GM18858 (cell line): ENCODE data around the gene MYL12B.

Experiments used
- ATAC-seq: cut with Tn5 transposase; IDR thresholded peaks from one replicate; pipeline ENCODE4 v1.9.1; 2021; ENCODE audit not compliant: unreplicated experiment

Gene MYL12B

DNA sequence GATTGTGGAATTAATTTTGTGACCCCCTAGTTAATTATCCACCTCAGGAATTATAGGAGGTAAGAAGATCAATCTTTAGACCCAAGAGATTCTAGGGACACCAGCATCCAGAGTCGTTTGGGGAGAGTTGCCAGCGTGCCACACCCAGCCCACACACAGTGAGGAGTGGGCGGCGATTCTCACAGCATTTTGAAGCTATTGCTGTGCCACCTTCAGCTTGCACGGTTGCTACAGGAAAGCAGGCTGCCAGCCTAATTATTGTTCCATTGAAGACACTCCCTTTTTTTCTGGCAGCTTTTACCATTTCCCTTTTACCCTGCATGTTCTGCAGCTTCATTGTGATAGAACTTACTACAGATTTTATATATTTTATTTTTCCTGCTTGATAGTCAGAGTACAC lies 27.5 kb upstream of the MYL12B start:
- ATAC-seq, result no peak

DNA sequence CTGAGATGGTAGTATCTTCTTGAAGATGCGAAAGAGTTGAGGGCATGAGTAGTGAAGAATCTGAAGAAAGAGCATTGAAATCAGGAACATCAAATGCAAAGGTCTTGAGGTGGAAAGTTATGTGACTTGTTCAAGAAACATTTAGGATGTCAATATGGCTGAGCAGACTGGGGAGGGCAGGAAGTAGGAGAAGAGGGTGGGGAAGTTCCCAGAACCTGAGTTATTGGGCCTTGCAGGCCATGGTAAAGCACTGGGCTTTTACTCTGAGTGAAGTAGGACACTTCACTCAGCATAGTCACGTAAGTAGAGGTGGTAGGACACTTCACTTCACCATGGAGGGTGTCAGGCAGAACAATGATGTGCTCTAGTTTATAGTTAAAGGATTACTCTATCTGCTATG lies 26.1 kb upstream of the MYL12B start:
- no peak for ATAC-seq

DNA sequence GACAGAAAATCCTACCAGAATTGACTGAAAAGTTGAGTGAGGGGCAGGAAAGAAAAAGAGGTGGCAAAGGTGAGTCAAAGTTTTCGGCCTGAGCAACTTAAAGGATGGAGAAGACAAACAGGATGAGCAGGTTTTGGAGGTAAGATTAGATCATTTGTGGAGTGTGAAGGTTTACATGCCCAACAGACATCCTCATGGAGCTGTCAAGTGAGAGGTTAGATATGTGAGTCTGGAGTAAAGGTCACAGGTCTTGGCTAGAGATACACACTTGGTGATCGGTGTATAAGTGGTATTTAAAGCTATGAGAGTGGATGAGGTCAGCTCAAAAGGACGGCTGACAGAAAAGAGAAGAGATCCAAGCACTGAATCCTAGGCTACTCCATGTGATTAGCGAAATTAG lies 25.5 kb upstream of the MYL12B start:
- no peak for ATAC-seq

DNA sequence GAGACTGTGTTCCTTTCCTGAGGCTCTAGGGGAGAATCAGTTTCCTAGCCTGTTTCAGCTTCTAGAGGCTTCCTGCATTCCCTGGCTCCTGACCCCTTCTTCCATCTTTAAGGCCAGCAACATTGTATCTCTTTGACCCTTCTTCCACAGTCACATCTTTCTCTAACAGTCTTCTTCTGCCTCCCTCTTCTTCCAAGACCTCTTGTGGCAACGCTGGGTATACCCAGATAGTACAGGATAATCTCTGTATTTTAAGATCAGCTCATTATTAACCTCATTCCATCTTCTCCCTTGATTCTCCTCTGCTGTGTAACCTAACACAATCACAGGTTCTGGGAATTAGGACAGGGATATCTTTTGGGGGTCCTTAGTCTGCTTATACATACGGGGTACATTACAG lies 23.2 kb upstream of the MYL12B start:
- ATAC-seq, result no peak

DNA sequence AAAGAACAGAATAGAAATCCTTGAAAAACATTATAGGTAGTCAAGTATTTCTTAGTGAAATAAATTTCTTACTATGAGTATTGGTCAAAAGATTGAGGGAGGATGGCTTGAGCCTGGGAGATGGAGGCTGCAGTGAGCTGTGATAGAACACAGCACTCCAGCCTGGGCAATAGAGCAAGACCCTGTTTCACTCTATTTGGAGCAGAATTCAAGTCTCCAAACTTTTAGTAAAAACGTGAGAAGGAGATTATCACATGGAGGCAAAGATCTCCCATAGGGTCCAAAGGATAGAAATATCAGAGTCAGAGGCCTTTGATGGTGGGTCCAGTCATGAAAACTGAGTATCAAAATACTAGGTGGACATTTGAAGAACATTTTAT lies 16.8 kb upstream of the MYL12B start:
- no peak for ATAC-seq

DNA sequence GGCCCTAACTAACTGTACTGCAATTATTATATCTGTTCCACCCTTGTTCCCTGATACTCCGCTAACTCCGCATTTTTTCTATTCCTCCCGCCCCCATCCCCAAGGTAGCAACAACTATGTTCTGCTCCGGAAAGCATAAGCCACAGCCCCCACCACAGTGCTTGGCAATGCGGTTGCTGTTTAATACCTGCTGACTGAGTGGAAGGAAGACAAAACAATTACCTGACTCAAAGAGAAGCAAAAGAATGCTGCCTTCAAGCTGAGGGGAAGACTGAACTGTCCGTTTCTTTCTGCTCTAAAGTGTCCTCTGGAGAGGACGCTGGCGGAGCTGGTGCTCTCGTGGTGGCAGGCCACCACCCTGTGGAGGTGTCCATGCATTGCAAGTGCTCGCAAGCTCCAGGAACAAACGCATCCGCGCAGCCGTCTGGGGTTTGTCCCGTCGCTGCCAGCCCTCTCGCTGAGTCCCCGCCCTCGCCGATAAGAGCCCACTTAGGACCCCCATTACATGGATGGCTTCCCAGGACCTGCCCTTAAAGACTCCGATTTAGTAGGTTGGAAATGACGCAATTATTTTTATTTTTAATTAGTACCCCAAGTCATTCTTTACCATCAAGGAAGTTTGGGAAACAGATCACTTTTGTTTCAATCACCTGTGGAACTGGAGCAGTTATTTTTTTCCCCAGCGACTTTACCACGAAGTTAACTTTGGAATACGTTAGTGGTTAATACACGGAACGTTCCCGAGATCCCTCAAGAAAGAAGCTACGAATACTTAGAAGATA lies 15.9 kb upstream of the MYL12B start:
- ATAC-seq, result peak; percentile 48

DNA sequence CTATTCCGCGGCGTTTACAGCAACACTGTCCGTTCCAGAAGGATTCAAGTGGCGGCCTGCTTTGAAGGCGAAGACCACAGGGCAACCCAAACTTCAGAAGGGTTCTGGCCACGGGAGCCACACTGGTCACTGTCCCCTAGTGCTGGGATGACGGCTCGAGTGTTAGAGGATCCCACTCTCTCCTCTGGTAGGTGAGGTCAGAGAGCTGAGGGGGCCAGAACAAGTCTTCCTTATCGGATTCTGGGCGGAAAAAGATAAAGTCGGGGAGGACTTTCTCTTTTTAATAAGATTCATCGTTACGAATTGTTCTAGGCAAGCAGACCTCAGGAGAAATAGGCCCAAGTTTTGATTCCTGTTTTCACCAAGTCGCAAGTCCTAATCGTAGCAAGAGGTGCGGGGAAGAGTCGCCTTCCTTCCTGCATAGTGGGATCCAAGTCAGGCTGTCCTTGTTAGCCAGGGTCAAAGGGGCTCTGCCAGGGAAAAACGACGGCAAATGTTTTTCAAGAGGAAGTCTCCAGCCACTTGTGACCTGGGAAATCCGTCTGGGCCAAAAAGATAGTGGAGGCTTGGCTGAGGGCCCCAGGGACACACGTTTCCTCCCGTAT lies 15.2 kb upstream of the MYL12B start:
- ATAC-seq, result no peak

DNA sequence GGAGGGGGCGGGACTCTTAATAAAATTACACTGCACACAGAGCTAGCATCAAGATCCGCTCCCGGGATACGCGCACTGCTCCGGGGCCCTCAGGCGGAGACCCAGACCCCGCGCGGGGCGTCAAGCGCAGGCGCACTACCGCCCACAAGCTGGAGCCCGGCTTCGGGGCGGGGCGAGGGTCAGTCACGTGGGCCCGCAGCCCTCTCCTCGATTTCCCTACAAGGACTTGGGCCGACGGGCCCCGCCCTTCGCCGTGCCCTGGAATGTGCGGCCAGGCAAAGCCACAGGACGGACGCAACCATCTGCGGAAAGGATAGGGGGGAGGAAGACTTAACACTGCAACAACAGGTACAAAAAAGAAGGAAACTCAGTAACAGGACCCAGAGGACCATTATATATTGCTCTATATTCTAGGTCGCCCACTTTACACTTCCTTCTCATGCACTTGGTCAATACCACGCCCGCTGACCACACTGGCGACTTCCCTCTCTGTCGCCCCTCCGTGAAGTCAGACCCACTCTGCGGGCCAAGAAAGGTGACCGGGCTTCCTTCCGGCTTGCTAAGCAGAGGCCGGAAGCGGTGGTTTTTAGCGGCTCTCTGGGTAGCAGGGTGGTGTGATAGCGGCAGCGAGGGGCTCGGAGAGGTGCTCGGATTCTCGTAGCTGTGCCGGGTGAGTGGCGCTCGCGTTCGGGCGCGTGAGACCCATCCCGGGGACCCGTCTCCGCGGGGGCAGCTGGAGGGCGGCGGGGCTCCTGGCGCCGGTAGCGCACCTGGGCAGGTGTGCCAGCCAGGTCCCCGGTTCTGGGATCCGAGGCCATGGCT lies 14.5 kb upstream of the MYL12B start, which contains the start of gene MYL12A:
Gene MYL12A, plus strand, starts transcription at position 562 of the 822 bp plus-strand sequence. CDS start 5,447 bp downstream, outside the sequence.
- peak; percentile 69 for ATAC-seq

DNA sequence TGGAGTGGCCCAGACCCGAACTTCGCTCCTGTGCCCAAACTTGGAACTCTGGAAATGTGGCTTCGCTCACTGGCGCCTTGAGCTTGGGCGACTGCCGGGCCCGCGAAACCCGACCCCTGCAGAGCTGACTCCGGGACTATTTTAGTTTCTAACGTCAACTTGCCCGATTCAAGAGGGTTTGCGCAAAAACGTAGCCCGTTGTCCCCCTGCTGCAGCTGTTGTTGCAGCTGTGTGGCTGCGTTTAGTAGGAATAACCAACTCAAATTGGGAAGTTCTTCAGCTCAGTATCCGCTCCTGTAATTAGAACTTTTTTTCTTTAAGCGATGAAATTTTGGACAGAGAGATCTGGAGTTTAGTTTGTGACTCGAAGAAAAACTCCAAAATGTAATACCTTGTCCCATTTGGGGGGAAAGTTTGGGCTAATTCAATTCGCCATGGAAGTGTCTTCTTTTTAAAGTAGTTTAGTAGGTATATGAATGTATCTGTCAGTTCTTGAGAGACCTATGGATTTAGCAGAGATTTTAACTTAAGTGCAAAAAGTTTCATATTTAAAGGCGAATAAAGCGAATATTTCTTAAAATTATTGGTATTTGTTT lies 13.8 kb upstream of the MYL12B start:
- no peak for ATAC-seq

DNA sequence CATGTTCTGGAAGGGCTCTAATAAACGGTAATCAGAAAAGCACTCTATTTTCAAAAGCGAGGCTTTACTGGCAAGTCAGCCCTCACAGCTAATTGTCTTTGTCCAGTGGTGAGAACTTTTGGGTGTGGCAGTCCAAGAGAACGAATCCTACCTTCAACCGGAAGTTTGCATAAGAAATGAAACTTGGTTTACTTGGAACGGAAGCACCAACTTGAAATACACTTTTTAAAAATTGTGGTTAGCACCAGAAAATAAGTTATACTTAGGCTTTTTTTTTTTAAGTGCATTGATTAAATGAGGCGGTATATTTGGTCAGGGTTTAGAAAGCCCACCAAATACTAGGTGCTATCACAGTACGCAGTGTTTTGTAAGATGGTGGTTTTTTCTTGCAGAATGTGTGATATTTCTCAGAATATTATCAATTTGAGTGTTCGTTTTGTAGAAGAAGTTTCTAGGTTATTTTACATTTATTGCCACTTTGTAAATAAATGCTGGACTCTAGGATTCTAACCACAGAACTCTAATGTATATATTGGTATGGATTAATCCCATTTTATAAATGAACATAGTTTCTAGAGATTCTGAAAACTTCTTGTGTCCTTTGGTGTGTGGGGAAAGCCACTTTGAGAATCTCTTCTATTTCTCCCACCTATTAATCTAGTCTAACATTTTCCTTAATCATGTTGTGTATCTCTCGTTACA lies 13.1 kb upstream of the MYL12B start:
- ATAC-seq, result no peak

DNA sequence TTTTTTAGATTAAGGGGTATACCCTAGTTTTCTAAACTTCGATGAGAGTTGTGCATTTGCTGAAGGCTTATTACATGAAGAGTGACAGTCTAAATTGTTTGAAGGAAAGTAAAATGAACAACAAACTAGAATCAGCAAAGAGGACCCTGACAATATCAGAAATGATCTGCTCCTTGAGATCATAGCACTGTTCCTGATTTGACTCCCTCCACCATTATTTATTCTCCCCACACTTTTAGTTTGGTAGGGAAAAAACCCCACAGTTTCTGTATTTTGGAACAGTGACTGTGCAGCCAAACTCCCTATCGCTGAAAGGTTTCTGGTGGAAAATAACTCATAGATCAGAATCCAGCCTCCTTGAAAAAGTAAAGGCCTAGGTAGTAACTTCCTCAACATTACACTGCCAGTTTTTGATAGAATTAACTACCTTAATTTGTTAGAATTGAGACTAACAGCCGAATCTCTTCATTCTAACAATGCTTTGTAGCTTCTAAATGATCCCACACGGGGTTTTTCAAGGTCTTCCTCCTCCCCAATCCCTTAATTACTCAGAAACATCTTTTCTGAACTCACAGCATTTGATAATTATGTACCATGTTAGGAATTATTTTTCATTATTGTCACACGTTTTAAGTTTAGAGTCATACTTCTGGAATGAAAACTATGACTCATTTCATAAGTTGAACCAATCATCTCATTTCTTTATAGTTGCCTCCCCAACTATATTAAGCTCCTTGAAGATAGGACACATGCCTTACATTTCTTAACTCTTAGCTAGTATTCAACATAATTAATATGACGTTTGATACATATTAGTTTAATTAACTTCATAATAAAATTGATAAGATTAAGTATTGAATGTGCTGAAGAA lies 11.5 kb upstream of the MYL12B start:
- ATAC-seq, result no peak

DNA sequence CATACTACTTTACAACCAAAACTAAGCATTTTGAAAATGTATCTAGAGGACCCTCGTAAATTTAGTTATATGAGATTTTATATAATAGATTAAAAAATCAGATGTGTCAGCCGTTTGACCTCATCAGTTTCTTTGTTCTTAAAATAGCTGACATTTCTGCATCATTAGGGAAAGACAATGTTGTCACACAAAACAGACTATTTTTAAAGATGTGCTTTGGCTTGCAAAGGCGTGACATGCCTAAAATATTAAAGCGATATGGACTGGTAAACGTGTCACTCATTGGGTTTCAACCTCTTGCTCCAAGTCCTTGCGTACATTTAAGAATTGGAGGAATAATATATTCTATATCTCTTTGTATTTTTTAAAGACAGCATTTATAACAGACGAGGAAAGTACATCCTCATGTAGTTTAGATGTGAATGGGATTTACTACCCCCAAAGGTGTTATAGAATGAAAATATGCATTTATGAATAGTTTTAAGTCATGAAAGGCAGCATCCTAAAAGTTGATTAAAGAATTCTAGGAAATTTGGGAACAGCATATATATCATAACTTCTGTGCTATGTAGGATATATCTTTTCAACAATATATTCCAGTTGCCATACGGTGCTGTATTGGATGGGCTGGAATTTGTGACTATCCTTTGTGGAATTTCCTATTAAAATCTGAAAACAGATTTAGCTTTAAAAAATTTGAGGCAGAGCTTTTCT lies 10.5 kb upstream of the MYL12B start:
- no peak for ATAC-seq

DNA sequence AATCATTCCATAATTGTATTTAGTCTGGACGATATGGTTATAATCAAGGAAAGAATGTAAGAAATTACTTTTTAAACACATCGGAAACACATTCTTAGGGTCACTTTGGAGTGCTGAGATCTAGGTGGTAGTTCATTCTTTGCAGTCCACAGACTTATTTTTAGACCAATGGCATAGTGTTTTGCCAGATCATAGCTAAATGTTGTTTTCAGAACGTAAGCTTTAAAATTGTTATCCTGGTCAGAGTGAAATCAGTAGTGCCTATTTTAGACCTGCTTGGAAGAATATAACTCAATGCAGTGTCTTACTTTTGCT lies 10.0 kb upstream of the MYL12B start:
- ATAC-seq, result no peak

DNA sequence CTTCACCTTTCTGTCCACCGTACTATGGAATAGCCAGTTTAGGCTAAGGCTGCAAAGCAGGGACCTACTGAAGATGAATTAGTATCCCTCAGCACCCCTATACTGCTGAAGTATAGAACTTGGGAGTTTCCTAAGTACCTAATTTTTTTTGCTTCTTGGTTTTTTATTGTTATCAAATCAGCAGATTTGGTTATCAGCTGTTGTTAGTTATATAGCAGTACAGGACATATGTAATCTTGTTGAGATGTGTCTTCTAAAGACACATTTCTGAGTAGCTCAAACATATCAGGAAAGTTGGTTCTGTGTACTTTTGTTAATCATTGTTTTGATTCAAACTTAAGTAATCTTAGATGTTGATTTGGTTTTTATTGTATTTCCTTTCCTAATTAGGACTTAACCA lies 9.1 kb upstream of the MYL12B start:
- ATAC-seq, result no peak

DNA sequence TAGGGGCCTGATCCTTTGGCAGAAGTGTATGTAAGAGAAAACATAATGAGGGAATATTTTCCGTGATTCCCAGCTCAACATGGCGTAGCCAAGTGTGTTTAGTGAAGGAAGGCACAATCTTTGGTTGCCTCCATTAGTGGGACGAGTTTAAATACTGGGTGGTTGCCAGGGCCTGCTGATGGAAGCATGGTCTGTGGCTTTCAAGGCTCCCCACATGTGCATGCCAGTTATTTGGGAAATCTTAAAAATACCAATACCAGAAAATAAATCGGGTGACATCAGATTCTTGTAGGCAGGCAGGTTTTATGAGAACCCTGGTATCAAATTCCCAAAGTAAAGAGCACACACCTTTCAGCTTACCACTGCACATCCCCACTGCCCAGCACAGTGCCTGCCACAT lies 7.2 kb upstream of the MYL12B start:
- no peak for ATAC-seq

DNA sequence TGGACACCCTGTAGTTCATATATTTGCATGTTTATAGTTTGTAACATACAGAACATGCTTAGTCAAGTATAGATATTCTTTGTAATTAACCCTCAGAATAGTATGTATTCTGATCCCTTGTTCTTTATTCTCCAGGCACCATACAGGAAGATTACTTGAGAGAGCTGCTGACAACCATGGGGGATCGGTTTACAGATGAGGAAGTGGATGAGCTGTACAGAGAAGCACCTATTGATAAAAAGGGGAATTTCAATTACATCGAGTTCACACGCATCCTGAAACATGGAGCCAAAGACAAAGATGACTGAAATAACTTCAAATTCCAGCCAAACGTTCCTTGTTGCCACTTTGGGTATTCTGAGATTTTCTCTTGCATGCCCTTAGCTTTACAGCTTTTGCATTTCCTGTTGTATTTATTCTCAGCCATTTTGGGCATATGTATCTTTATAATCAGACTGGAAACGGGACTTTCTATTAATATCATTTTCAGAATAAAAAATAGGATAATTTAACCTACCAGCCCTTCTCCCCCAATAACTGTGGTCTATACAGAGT lies 6.2 kb upstream of the MYL12B start:
- no peak for ATAC-seq

DNA sequence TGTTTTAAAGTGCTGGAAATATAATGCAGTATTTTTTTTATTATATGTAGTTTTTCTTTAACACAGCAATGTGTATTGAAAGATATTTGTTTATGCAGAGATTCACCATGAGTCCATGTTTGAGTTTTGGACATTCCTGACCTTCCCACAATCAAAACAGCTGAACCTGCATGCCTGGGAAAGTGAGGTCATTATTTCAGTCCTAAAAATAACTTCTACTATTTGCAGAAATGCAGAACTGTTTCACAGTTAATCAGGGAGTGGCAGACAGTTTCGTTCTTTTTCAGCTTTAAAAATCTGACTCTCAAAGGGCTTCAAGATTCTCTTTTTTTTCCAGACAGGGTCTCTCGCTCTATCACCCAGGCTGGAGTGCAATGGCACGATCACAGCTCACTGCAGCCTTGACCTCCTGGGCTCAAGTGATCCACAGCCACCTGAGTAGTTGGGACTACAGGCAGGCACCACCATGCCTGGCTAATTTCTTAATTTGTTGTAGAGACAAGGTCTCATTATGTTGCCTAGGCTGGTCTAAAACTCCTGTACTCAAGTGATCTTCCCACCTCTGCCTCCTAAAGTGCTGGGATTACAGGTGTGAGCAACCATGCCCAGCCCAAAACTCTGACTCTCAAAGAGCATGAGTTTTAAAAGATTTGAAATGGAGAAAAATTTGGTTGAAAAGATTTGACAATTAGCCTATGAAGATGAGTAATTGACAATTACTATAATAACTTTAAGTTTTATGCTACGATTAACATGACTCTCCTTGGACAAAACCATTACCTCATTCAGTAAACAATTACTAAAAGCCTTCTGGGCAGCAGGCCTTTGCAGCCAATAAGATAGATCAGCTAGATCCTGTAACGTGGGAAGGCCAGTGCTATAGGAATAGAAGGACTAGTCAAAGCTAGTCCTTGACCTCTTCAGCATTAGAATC lies 5.0 kb upstream of the MYL12B start:
- ATAC-seq, result peak; percentile 36

DNA sequence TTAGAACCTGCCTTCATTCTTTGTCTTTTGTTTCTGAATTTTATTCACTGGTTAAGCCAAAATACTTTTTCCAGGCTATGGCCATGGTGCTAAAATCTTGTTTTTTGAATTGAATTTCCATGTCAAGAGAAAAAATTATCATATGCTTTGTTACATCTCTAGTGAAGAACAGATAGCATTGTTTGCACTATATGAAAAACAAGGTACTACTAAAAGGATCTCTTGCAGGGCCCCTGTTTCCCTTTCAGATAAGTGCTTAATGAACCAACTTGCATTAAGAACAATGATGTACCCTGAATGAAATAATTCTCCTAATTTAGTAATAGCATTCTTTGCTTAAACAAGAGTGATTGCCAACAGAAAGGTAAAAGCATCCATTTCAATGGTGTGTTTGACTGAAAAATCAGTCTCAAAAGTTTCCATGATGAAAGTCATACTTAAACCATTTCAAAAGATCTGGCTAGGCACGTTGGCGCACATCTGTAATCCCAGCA lies 4.3 kb upstream of the MYL12B start:
- ATAC-seq, result no peak
